Panc1 (cell line): Measurements from ENCODE around the gene HCN1. TPM values are rescaled to one million over a fixed set of nuclear protein-coding genes. Genes with fewer than 3 reads are reported as not detected.

Source experiments
- ATAC-seq: fragments of 200-7000 bp; cut with Tn5 transposase; 2 replicates; pipeline ENCODE4 v1.9.1; 2020; ENCODE audit warnings: mild to moderate bottlenecking, moderate library complexity
- BruUV-seq: library from RNA; stranded (reverse); fragments of 400-500 nt; replicated peaks from 2 replicates; lab custom pipeline; 2021; lab: Mats Ljungman, UMichigan
- CTCF ChIA-PET: fragments of 300-600 bp; sonication (Branson Sonifier 250); formaldehyde crosslinking; loops from one replicate; lab custom pipeline; 2022; ENCODE audit warnings: antibody characterized with exemption; lab: Charles Lee
- POLR2A ChIA-PET: fragments of 300-600 bp; sonication (Branson Sonifier 250); formaldehyde crosslinking; loops from one replicate; lab custom pipeline; 2022; ENCODE audit warnings: antibody characterized with exemption; lab: Charles Lee
- DNase-seq: peaks from one replicate; pipeline ENCODE4 v3.0.0-alpha.2; 2010; ENCODE audit warnings: low read depth, low spot score
- H3K27ac ChIP-seq: 2 replicates; pipeline ENCODE4 v1.5.1; 2011; ENCODE audit warnings: mild to moderate bottlenecking, low read length, inconsistent platforms
- H3K27me3 ChIP-seq: fragments of 200-500 bp; sonication (Bioruptor generic); 2 replicates; pipeline ENCODE4 v1.6.0; 2014; ENCODE audit warnings: low read length, inconsistent platforms; ENCODE audit not compliant: control insufficient read depth, insufficient read depth
- H3K36me3 ChIP-seq: fragments of 200-500 bp; sonication (Bioruptor generic); 2 replicates; pipeline ENCODE4 v1.5.1; 2014; ENCODE audit warnings: inconsistent platforms, mild to moderate bottlenecking, low read length, moderate library complexity; ENCODE audit not compliant: control insufficient read depth, insufficient read depth
- H3K4me1 ChIP-seq: 2 replicates; pipeline ENCODE4 v1.5.1; 2011; ENCODE audit warnings: inconsistent platforms, mild to moderate bottlenecking, low read length, moderate library complexity; ENCODE audit not compliant: control insufficient read depth, insufficient read depth
- H3K4me3 ChIP-seq, 2 experiments: 2 replicates each; pipeline ENCODE4 v1.5.1; 2011 to 2012; ENCODE audit warnings: low read depth in 2 of 2, low read length in 2 of 2, mild to moderate bottlenecking in 2 of 2, inconsistent platforms in 1 of 2, moderate library complexity in 1 of 2
- H3K9me3 ChIP-seq: fragments of 200-500 bp; sonication (Bioruptor generic); 2 replicates; pipeline ENCODE4 v1.5.1; 2014; ENCODE audit warnings: low read depth, mild to moderate bottlenecking, inconsistent platforms, low read length, moderate library complexity; ENCODE audit not compliant: control insufficient read depth, insufficient read depth
- POLR2AphosphoS5 ChIP-seq: IDR thresholded peaks from 2 replicates; pipeline ENCODE4 v1.6.1; 2012; ENCODE audit warnings: mild to moderate bottlenecking, low read depth, low read length, moderate library complexity
- REST ChIP-seq, 2 experiments: IDR thresholded peaks; 2 replicates each; pipeline ENCODE4 v1.6.1; 2011 to 2012; ENCODE audit warnings: low read depth in 2 of 2, control low read depth in 1 of 2, low read length in 1 of 2, mild to moderate bottlenecking in 1 of 2, moderate library complexity in 1 of 2; ENCODE audit not compliant: insufficient read depth in 1 of 2
- SIN3A ChIP-seq: IDR thresholded peaks from 2 replicates; pipeline ENCODE4 v1.6.1; 2012; ENCODE audit warnings: low read depth, mild to moderate bottlenecking, low read length, moderate library complexity, borderline replicate concordance; ENCODE audit not compliant: insufficient read depth
- TCF7L2 ChIP-seq: IDR thresholded peaks from 2 replicates; pipeline ENCODE4 v1.6.1; 2011; ENCODE audit warnings: mild to moderate bottlenecking, low read depth, low read length, inconsistent platforms
- in situ Hi-C: cut with HindIII; loops from 2 replicates; pipeline ENCODE4 v1.10.0; 2016; ENCODE audit warnings: low sequenced_read_pairs, low pct_unique_long_range_greater_than_20kb
- intact Hi-C: fragments of 100-400 bp; cut with micrococcal nuclease; formaldehyde crosslinking; loops from one replicate; pipeline ENCODE4 v1.10.0; 2022; ENCODE audit not compliant: unreplicated experiment
- total RNA-seq: library from RNA; stranded (reverse); gene quantifications from one replicate; pipeline ENCODE4 v1.2.1, GENCODE V29; 2021; ENCODE audit not compliant: unreplicated experiment
- TF ChIP-seq, protein P1 (sequence below): fragments of 450-650 bp; IDR thresholded peaks from 2 replicates; pipeline ENCODE4 v1.5.1; 2017; ENCODE audit warnings: mild to moderate bottlenecking

Gene HCN1
- total RNA-seq, 1 experiment from 2014 or later: 0.36 TPM

GRCh38 chr5:45205403-45205961 lies 490.7 kb downstream of the HCN1 start:
- CTCF ChIA-PET: no interaction called here
- Histone ChIP-seq H3K36me3 (no peaks in the 10 kb centered on the region), H3K4me3 (no peak overlapping the region), H3K27me3 (no peaks in the 10 kb centered on the region), H3K27ac (no peak overlapping the region), H3K9me3 (no peaks in the 10 kb centered on the region), H3K4me1 (no peaks in the 10 kb centered on the region)
- POLR2A ChIA-PET: no interaction called here
- no peak for TF ChIP-seq POLR2AphosphoS5
- no peak for TF ChIP-seq SIN3A
- TF ChIP-seq, protein P1, sequence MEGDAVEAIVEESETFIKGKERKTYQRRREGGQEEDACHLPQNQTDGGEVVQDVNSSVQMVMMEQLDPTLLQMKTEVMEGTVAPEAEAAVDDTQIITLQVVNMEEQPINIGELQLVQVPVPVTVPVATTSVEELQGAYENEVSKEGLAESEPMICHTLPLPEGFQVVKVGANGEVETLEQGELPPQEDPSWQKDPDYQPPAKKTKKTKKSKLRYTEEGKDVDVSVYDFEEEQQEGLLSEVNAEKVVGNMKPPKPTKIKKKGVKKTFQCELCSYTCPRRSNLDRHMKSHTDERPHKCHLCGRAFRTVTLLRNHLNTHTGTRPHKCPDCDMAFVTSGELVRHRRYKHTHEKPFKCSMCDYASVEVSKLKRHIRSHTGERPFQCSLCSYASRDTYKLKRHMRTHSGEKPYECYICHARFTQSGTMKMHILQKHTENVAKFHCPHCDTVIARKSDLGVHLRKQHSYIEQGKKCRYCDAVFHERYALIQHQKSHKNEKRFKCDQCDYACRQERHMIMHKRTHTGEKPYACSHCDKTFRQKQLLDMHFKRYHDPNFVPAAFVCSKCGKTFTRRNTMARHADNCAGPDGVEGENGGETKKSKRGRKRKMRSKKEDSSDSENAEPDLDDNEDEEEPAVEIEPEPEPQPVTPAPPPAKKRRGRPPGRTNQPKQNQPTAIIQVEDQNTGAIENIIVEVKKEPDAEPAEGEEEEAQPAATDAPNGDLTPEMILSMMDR: no peak
- no peak for TF ChIP-seq REST (IDR thresholded peaks at IDR 0.05; ENCODE audit: insufficient read depth in 1 of 2, low read depth in 2 of 2, low read length in 1 of 2)
- TF ChIP-seq TCF7L2: no peak
- intact Hi-C loops (no loop called here), in situ Hi-C loops (no loop called here)
- no TSS peak for BruUV-seq
- ATAC-seq (no peak), DNase-seq (no peak)
